Stimulated activated CD8-positive, alpha-beta memory T cell treated with anti-CD3 and anti-CD28 coated beads, Interleukin-2, amount 100 ng/mL, for 48 hours (primary cell): Measurements from ENCODE around the gene DOCK10.

ENCODE experiments used
- DNase-seq, 2 donors: peaks; one replicate each; pipeline ENCODE4 v3.0.0-alpha.2; 2020; ENCODE audit warnings: low read depth in 2 of 2

The DOCK10 gene

DNA sequence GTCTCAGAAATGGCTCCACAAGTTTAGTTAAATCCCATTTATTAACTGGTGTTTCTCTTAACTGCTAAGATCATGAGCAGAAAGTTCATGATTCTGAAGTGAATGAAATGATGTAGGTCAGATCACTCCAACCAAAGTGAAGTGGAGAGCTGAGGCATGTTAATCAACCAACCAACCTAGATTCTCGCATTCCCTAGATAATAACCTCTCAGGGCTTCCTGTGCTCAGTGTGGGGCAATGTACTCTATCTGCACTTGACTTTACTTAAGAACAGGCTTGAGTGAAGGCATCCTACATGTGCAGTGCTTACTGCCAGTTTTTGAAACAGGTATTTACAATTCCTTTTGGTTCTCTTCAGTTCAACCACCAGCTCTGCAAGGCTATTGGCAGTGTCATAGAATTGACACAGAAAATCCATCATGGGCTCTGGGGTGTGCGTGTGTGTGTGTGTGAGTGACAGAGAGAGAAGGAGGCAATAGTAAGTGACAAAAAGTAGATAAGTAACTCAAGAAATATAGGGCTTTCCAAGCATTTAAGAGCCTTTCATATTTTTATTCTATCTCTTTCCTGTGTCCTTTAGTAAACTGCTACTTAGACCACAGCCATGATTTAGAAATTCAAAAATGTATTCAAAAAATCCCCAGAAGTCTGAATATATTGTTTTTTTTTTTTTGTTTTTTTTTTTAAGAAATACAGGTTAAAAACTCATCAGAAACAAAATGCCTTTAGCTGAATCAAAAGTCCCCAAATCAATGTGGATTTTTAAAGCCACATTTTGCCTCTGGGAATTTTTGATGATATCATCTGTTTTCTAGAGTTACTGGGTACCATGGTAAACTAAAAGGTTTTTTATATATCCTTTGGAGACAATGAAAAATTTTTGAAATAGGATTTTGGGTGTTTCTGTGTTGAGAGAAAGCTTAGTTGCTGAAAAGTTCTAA lies 28.6 kb downstream of the DOCK10 start:
- no peak for DNase-seq

GRCh38 chr2:225011585-225011984 lies 30.7 kb downstream of the DOCK10 start:
- DNase-seq = no peak

GRCh38 chr2:225010804-225011203 lies 31.5 kb downstream of the DOCK10 start:
- DNase-seq = no peak

GRCh38 chr2:225009768-225010167 lies 32.5 kb downstream of the DOCK10 start:
- DNase-seq = no peak

GRCh38 chr2:225008935-225009334 lies 33.3 kb downstream of the DOCK10 start:
- no peak for DNase-seq

DNA sequence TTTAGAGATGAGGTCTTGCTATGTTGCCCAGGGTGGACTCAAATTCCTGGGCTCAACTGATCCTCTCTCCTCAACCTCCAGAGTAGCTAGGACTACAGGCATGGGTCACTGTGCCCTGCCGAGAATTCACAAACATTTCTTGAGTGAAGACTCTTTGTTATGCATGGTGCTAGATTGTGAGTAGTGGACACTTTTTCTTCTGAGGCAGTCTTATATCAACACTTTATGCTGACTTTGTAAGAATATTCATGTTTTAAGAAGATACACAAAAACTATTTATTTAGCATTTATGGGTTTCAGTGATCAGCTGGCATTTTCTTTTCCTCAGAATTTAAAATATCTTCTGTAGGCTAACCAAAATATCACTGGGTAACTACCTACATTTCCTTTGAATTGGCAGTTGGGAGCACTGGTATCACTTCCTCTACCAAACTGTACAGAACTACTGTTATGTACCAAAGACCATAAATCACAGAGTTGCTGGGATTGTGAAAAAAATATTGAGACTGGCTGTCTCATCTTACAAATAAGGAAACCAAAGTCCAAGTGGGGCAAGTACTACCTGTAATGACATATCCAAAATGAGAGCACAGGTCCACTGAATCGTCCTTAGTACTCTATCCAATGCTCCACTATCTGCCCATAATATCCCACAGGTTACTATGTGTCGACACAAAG lies 34.0 kb downstream of the DOCK10 start:
- no peak for DNase-seq

GRCh38 chr2:225006730-225007129 lies 35.5 kb downstream of the DOCK10 start:
- no peak for DNase-seq

DNA sequence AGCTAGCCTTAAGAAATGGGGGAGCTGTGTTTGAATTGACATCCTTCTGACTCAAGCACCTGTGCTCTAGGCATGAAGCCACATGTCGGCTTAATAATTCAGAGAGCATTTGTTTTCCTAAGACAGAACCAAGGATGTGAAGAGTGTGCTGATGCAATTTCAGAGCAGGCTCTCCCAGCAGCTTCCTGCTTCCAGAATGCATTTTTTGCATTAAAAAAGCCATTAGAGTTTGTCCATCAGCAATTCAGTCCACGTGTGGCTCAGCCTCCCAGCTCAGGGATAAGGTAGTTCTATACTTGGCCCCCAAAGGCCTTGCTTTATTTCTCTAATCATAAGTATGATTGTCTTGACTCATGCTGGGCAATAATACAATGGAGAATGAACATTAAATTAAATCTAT lies 37.7 kb downstream of the DOCK10 start:
- no peak for DNase-seq

DNA sequence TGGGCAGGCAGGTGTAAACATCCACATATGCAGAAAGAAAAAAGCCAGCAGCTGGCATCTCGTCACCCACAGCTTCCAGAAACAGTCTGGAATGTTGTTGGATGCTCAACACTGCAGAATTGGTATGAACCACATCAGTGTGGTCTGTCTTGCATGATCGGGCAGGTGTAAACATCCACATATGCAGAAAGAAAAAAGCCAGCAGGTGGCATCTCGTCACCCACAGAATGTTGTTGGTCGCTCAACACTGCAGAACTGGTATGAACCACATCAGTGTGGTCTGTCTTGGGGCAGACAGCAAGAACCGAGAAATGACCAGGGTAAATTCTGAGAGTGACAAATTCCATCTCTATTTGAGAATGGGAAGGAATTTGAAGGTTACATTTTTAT lies 39.6 kb downstream of the DOCK10 start:
- DNase-seq = no peak

DNA sequence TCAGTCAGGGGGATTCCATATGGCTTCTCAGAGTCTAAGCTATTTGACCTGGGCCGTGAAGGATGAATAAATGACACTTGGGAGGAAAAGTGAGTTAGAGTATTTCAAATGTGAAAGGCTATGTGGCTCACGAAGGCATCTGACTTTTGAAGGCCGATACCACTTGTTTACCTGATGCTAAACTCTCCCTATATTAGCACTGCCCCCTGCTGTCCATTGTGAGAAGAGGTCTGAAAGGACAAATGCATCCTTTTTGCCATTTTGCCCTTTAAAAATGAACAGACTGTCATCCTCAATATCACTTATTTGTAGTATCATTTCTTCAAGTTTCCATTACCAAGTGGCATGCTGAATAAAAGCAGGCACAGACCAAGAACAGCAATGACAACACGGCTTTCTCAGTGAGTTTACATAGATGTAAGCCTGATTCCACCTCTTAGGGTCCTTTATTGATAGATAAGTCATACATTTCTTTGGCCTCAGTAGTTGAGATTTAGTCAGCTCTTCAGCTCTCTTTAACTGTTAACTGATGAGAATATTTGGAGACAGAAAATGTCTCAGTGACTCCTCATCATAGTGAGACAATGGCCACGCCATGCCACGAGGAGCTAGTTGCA lies 40.1 kb downstream of the DOCK10 start:
- peak in 1 of 2 donors; percentile 35 for DNase-seq

DNA sequence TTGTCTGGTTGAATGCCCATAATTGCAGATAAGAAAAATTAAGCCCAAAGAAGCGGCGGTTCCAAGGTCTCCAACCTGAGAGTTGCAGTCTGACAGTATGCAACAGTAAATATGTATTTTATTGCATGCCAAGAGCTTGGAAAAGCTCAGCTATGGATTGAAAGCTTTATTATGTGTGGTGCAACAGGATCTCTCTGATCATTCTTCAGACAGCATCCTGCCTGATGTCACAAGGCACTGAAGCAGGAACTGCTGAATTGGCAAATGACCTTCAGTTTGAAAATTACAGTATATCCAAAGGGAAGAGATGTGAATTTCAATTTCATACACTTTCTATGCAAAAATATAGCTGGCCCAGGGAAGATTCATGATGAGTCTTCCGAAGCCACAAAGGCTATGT lies 42.5 kb downstream of the DOCK10 start:
- no peak for DNase-seq

DNA sequence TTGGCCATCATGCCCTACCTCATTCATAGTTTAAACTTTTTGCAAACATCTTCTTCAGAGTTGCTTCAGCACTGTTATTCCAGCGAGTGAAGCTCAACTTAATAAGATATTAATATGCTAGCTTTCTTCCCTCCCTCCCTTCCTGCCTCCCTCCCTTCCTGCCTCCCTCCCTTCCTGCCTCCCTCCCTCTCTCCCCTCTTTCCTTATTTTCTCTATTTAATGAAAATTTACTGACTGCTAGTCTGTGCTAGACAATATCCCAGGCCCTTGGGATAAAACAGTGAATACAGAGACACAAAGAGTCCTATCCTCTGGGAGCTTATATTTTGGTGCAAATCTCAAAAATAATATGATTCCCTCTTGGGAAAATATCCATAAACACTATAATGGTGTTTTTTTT lies 42.9 kb downstream of the DOCK10 start:
- DNase-seq = no peak

- DNase-seq = no peak
These were observed 44.5 kb downstream of the DOCK10 start for GRCh38 chr2:224997802-224998201.

GRCh38 chr2:224995419-224995818 lies 46.8 kb downstream of the DOCK10 start:
- DNase-seq = no peak

GRCh38 chr2:224994242-224994823 lies 47.9 kb downstream of the DOCK10 start:
- DNase-seq = no peak

GRCh38 chr2:224990710-224991109 lies 51.6 kb downstream of the DOCK10 start:
- DNase-seq = no peak

DNA sequence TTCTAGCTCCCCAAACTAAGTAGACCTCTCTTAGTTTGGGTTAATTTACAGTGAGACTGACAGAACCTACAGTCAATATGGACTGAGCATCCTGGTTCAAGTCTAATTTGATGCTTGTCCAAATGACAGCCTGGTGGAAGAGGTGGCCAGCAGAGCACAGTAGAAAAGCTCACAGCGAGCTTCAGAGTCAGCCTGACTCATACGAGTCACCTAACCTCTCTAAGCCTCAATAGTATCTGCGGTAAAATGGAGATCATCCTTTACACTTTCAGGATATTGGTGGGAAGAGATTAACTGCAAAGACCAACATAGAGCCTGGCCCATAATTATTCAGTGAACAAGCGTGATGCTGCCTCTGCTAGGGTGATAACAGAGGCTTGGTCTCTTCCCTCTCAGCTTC lies 54.5 kb downstream of the DOCK10 start:
- DNase-seq = no peak

DNA sequence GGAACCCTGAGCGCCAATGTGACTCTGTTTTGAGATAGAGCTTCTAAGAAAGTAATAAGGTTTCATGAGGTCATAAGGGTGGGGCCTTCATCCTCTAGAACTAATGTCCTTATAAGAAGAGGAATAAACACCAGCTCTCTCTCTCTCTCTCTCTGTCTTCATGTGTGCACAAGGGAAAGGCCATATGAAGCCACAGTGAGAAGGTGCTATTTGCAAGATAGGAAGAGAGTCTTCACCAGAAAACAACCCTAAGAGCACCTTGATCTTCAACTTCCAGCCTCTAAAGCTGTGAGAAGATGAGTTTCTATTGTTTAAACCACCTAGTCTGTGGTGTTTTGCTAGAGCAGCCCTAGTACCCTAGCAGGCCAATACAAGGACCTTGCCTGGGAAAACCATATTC lies 55.8 kb downstream of the DOCK10 start:
- DNase-seq = no peak

DNA sequence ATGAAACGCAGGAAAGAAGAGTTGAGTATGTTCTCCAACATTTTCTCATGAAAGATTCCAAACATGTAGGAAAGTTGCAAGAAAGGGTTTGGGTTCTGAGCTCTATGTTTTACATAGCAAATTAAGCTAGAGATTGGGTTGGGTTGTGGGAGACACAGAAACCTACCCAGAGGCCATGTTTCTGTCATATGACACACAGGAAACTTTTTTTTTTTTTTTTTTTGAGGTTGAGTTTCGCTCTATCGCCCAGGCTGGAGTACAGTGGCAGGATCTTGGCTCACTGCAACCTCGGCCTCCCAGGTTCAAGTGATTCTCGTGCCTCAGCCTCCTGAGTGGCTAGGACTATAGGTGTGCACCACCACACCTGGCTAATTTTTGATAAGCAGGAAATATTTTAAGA lies 57.6 kb downstream of the DOCK10 start:
- DNase-seq = no peak

GRCh38 chr2:224983712-224984554 lies 58.3 kb downstream of the DOCK10 start:
- DNase-seq = no peak

GRCh38 chr2:224982910-224983711 lies 59.2 kb downstream of the DOCK10 start:
- no peak for DNase-seq
